Measurements from ENCODE around the gene PDIA5.

The PDIA5 gene

GRCh38 chr3:123036352-123037014 lies 30.3 kb upstream of the PDIA5 start:
- H4K20me1 ChIP-seq (ENCODE audit: insufficient read depth, low read length): no peaks in the 10 kb centered on the region
- no peaks in the 10 kb centered on the region for H3K79me2 ChIP-seq (ENCODE audit: low read length)
- no peaks in the 10 kb centered on the region for H3K4me1 ChIP-seq (ENCODE audit: low read length)
- no peaks in the 10 kb centered on the region for H3K9me3 ChIP-seq (replicated peaks; ENCODE audit: insufficient read depth, low read length)
- H3K4me3 ChIP-seq (ENCODE audit: low read length): no peak overlapping the region
- DNase-seq: no peak
- no peak overlapping the region for H2AFZ ChIP-seq (ENCODE audit: low read length)
- H3K9me2 ChIP-seq (replicated peaks; ENCODE audit: insufficient read depth, low read length): no peaks in the 10 kb centered on the region
- TF ChIP-seq CTCF (IDR thresholded peaks at IDR 0.05; ENCODE audit: low read length) (no peak), EZH2phosphoT487 (IDR thresholded peaks at IDR 0.05; ENCODE audit: low read length) (no peak), EZH2 (optimal IDR thresholded peaks at IDR 0.05; ENCODE audit: low read depth, low read length) (no peak)
- no peak overlapping the region for H3K9ac ChIP-seq (ENCODE audit: low read length)
- no peak overlapping the region for H3K27ac ChIP-seq (ENCODE audit: low read length)
- H3F3A ChIP-seq (ENCODE audit: insufficient read depth, low read length): no peaks in the 10 kb centered on the region
- H3K4me2 ChIP-seq (ENCODE audit: low read depth, low read length): no peak overlapping the region
- no peaks in the 10 kb centered on the region for H3K36me3 ChIP-seq (replicated peaks; ENCODE audit: insufficient read depth, low read length)
- no peaks in the 10 kb centered on the region for H3K27me3 ChIP-seq (replicated peaks; ENCODE audit: insufficient read depth, low read length)

GRCh38 chr3:123037015-123037375 lies 29.8 kb upstream of the PDIA5 start:
- no peaks in the 10 kb centered on the region for H3K27me3 ChIP-seq (replicated peaks; ENCODE audit: insufficient read depth, low read length)
- no peak for TF ChIP-seq CTCF (IDR thresholded peaks at IDR 0.05; ENCODE audit: low read length)
- TF ChIP-seq EZH2phosphoT487 (IDR thresholded peaks at IDR 0.05; ENCODE audit: low read length): no peak
- no peak for TF ChIP-seq EZH2 (optimal IDR thresholded peaks at IDR 0.05; ENCODE audit: low read depth, low read length)
- H3K4me2 ChIP-seq (ENCODE audit: low read depth, low read length): no peak overlapping the region
- H3K36me3 ChIP-seq (replicated peaks; ENCODE audit: insufficient read depth, low read length): no peaks in the 10 kb centered on the region
- no peak for DNase-seq
- no peaks in the 10 kb centered on the region for H3F3A ChIP-seq (ENCODE audit: insufficient read depth, low read length)
- H2AFZ ChIP-seq (ENCODE audit: low read length): no peak overlapping the region
- H3K9ac ChIP-seq (ENCODE audit: low read length): no peak overlapping the region
- H3K4me3 ChIP-seq (ENCODE audit: low read length): no peak overlapping the region
- H3K9me3 ChIP-seq (replicated peaks; ENCODE audit: insufficient read depth, low read length): no peaks in the 10 kb centered on the region
- H4K20me1 ChIP-seq (ENCODE audit: insufficient read depth, low read length): no peaks in the 10 kb centered on the region
- H3K9me2 ChIP-seq (replicated peaks; ENCODE audit: insufficient read depth, low read length): no peaks in the 10 kb centered on the region
- H3K79me2 ChIP-seq (ENCODE audit: low read length): no peaks in the 10 kb centered on the region
- H3K27ac ChIP-seq (ENCODE audit: low read length): no peak overlapping the region
- no peaks in the 10 kb centered on the region for H3K4me1 ChIP-seq (ENCODE audit: low read length)

GRCh38 chr3:123038751-123039150 lies 28.1 kb upstream of the PDIA5 start:
- Histone ChIP-seq H3K4me3 (ENCODE audit: low read length) (no peak overlapping the region), H2AFZ (ENCODE audit: low read length) (no peak overlapping the region), H4K20me1 (ENCODE audit: insufficient read depth, low read length) (no peaks in the 10 kb centered on the region), H3K9me3 (replicated peaks; ENCODE audit: insufficient read depth, low read length) (no peaks in the 10 kb centered on the region), H3K4me2 (ENCODE audit: low read depth, low read length) (no peak overlapping the region), H3F3A (ENCODE audit: insufficient read depth, low read length) (no peaks in the 10 kb centered on the region), H3K27me3 (replicated peaks; ENCODE audit: insufficient read depth, low read length) (no peaks in the 10 kb centered on the region), H3K27ac (ENCODE audit: low read length) (no peak overlapping the region), H3K36me3 (replicated peaks; ENCODE audit: insufficient read depth, low read length) (no peaks in the 10 kb centered on the region), H3K4me1 (ENCODE audit: low read length) (no peaks in the 10 kb centered on the region), H3K9me2 (replicated peaks; ENCODE audit: insufficient read depth, low read length) (no peaks in the 10 kb centered on the region), H3K79me2 (ENCODE audit: low read length) (no peaks in the 10 kb centered on the region), H3K9ac (ENCODE audit: low read length) (no peak overlapping the region)
- no peak for DNase-seq
- TF ChIP-seq EZH2phosphoT487 (IDR thresholded peaks at IDR 0.05; ENCODE audit: low read length): no peak
- no peak for TF ChIP-seq EZH2 (optimal IDR thresholded peaks at IDR 0.05; ENCODE audit: low read depth, low read length)
- TF ChIP-seq CTCF (IDR thresholded peaks at IDR 0.05; ENCODE audit: low read length): no peak

All from MM.1S (cell line).